GM18520 (cell line): ENCODE results near the gene SKAP1.

Source experiments
- ATAC-seq: cut with Tn5 transposase; IDR thresholded peaks from one replicate; pipeline ENCODE4 v1.9.1; 2021; ENCODE audit not compliant: unreplicated experiment

SKAP1 gene

DNA sequence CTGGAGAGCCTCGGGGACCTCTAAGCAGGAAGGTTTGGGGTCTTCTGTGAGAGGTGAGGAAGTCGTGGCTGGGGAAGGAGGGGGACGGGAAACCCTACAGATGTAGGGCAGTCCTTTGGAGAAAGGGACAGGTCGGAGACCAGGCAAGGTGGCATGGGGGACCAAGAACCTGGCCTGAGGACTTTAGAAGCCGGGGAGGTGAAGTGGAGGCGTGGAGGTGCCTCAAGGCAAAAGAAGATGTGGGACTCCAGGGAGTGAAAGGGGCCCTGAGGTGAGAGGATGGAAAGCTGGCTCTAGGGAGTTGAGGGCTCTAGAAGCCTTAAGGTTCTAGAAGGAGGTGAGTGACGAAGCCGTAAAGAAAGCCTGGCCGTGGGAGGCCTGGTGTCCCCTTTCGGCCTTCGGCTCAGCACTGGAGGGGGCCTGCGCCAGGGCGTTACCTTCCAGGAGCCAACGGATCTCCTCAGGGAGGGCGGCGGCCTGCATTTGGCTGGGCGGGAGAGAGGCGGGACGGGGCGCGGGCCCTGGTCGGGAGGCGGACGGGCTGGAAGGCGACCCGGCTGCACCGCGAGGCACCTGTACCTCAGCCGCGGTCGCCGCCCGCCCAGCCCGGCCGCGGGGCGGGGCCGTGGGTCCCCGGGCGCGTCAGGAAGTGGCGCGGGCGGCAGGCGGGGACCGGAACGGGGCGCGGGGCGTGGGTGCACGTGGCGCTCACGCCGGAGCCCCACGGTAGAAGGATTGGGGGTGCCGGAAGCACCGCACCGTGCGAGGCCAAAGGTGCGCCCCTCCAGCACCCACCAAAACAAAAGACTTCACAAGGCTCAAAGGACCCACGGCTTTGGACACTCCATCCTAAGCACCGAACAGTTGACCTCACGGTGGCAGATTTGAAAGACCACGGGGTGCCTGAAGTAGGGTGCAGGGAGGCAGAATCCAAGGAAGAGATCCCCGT is at the start of gene SKAP1:
TSS of gene SKAP1 (minus strand) at position 577 of the 949 bp plus-strand sequence.
- ATAC-seq = peak; percentile 42

DNA sequence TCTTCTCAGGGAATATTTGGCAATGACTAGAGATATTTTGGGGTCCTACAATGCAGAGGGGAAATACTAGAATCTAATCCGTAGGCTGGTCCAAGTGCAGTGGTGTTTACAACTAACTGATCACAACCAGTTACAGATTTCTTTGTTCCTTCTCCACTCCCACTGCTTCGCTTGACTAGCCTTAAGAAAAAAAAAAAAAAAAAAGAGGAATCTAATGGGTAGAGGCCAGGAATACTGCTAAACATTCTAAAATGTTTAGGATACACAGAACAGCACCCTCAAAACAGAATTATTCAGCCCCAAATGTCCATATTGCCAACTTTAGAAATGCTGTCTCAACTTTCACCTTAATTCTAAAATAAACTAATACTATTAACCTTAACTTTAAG is 49.0 kb upstream of the SKAP1 start:
- no peak for ATAC-seq

DNA sequence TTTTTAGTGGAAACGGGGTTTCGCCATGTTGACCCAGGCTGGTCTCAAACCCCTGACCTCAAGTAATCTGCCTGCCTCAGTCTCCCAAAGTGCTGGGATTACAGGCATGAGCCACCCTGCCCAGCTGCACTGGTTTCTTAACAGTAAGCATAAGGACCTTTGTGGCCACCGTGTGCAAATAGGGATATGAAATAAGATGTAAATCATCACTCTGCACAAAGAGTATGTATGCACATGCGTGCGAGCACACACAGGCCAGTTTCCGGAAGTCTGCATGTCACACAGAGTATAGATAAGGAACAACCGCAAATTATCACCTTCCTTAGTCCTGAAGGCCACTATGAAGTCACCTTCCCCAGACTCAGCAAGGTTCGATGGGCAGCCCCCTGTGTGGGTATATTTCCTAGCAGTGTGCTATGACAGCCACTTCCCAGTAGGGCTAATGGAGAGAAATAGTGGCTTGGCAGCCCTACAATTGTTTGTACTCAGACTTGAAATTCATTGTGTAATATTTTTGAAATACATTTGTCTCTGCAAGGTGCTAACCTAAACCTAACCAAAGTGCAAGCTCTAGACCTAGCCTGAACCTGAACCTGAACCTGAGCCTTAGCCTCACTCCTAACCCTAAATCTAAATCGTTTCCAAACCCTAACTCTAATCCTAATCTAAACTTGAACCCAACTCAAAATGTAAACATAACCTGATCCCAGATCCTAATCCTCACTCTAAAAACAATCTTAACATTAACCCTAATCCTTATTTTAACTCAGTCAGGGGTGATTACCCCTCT is 48.4 kb upstream of the SKAP1 start:
- ATAC-seq = peak; percentile 85

DNA sequence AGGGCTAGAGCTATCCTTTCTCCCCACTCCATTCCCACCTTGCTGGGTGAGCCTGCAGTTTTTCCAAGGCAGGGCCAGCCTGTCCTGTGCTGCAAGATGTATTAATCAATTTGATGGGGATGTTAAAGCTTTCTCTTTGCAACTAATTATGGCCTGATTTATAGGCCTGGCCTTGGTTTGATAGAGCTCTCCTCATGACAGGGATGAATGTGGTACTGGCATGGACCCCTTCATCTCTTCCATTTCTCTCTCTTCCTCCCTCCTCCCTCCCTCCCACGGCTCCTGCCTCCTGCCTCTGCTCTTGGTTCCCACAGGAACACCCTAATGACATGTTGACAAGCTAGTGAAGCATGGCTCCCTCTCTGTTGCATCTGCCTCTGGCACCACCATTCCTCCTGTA is 47.2 kb upstream of the SKAP1 start:
- no peak for ATAC-seq

DNA sequence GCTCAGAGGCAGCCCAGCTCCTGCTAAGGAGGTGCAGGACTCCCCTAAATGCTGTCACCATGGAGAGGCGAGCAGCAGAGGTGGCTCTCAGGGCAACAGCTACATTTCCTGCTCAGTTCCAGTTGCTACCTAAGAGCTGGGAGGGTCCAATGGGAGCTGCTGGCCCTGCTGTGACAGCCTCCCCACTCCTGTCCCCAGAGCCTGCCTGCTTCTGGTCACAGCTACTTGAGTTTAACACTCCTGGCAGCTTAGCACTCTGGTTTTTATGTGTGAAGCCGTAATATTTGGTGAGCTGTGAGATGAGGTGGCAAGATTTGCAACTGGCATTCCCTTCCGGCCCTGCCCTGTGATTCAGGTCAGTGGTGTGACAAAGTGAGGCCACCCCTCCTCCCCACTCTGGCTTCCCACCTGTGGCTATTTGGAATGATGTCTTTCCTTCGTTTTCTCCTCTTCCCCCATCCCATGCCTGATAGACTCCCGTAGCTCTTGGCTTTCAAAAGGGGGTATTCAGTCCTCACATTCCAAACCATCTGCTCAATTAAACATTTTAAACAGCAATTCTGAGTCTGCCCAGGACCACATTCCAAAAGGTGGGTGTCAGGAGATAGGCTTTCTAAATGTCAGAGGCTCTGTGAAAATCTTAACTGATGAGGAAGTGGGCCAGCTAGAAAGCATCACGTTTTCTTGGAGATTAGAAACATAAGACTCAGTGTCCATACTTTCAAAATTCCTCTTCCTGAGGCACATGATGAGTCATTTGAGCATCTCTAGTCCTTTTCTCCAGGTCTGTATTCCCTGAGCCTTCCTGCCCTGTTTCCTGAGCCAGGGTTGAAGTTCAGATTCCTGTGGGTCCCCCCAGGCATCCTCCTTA is 42.6 kb upstream of the SKAP1 start:
- peak; percentile 56 for ATAC-seq

DNA sequence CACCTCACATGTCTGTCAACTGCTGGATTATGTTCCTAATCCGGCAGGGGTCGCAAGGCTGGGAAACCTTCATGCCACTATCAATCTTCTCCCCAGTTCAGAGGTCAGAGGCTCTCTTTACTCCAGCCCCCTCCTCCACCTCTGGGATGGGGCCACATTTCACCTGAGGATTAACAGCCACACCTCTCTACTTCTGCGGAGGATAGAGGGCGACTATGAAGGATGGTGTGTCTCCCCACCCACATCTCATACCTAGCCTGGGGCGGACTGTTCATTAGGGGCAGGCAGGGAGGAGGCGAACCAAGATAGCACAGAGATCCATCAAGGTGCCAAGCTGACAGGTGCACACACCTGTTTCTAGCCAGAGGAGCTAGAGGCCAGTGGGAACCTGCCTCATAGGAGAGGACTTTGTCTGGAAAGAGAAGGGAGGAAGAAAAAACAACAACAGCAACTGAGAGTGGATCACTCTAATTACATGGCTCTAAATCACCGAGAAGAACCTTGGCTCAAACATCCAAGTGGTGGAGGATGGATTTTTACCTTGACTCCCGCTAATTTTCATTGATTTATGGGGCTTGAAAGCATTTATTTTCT is 41.9 kb upstream of the SKAP1 start:
- ATAC-seq = no peak

DNA sequence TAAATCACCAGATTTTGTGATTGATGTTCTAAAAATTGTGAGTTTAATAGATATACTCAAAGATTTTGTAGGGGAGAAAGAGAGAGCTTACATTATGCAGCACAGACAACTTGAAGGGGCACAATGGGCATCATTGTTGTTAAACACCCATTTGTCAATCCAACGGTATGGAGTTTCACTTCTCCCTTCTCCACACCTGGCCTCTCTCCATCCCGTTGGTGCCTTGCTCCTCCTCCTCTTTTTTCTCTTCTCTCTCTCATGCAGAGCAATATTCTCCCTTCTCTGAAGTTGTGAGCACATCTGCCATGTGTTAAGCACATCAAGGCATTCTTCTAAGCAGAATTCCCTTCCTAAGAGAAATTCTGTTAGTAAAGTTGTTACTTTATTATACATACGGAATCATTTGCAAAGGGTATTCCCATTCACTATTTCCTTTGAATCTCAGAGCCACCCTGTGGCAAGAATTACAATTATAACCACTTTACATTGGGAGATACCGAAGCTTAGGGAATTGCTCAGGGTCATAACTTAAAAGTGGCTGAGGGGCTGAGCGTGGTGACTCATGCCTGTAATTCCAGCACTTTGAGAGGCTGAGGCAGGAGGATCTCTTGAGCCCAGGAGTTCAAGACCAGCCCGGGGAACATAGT is 40.5 kb upstream of the SKAP1 start:
- ATAC-seq = no peak

DNA sequence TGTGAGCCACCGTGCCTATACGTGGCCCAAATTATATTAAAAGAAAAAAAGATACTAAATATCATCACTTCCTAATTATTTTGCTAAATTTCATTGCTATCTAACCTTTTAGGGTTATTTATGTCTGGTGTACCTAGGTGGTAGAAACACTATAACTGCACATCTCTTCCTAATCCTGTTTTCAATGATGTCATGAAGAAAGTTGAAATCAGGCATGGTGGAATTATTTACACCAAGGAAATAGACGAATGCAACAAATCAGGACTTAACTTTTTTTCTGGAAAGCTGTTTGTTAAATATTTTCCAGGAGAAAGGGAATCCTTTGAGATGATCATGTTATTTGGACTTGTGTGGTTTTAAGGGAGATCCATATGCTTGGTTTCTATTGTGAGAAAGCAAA is 39.2 kb upstream of the SKAP1 start:
- ATAC-seq = no peak

DNA sequence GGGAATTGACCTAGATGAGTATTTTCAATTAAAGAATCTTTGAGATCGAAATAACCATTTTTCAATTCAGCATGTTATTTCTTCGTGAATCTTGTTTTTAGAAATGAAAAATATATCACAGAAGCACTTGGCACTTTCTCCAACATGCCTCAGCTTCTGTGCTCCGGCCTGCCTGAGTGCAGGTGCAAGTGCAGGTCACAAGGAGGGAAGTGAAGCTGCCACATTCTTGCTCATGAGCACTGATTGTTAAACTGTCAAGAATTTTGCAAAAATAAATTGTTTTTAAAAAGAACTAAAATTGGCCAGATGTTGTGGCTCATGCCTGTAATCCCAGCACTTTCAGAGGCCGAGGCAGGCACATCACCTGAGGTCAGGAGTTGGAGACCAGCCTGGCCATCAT is 38.3 kb upstream of the SKAP1 start:
- ATAC-seq = no peak

DNA sequence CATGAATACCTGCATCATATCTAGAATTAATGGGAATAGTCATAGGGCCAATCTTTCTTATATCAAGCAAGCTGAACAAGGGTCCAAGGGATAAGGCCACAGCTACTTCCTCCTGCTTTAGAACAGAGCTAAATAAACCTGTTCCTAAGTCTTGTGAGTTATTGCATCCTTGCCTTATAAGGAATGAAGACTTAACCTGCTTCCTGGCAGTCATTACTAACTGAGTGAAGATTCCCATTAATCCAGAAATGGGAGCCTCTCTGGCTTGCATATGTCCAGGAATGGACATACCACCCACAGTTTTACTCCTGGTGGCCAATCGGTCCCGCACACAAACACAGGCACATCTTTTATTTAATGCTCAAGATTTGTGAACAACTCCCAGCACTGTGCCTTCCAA is 35.9 kb upstream of the SKAP1 start:
- no peak for ATAC-seq

DNA sequence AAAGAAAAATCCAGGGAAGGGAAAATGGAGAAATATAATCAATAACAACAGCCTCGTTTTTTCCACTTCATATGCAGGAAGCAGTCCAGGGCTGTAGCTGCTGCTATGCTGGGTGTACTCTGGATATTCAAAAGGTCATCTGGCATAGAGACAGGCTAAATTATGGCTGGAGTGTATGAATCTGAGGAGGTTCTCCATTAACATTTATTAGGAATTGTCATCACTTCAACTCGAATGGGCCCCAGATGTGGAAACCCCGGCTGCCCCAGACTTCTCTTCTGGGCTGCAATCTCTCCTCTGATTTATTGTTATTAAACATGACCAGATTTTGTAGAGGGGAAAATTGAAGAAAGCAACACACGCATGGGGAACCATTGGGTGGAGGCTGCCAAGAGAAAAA is 33.5 kb upstream of the SKAP1 start:
- ATAC-seq = no peak

DNA sequence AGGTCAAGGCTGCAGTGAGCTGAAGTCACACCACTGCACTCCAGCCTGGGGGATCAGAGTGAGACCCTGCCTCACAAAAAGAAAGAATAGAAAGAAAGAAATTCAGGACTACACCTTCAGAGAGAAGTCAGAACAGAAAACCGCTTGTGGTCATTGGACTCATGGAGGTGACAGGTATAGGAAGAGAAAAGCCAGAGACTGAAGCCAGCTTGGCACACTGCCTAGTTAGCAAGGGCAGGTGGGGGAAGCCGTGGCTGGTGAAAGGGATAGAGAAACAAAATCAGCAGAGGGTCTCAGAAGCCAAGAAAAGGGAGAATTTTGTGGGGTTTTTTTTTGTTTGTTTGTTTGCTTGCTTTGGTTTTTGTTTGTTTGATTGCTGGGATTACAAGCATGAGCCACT is 32.9 kb upstream of the SKAP1 start:
- no peak for ATAC-seq

DNA sequence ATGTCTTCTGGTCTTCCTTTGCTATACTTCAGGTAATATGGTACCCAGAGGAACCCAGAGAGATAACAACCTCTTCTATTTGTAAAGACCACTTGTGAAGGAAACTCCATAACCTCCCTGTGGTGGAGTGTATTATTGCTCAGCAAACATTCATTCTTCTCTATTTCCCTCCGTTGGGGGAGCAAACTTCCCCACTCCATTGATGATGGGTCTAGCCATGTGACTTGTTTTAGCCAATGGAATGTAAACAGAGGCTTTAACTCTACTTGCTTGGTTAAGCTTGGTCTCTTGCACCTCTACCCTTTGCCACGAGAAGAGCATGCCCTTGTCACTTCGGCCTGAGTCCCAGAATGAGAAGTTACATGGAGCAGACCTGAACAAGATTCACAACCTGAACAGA is 30.0 kb upstream of the SKAP1 start:
- no peak for ATAC-seq

DNA sequence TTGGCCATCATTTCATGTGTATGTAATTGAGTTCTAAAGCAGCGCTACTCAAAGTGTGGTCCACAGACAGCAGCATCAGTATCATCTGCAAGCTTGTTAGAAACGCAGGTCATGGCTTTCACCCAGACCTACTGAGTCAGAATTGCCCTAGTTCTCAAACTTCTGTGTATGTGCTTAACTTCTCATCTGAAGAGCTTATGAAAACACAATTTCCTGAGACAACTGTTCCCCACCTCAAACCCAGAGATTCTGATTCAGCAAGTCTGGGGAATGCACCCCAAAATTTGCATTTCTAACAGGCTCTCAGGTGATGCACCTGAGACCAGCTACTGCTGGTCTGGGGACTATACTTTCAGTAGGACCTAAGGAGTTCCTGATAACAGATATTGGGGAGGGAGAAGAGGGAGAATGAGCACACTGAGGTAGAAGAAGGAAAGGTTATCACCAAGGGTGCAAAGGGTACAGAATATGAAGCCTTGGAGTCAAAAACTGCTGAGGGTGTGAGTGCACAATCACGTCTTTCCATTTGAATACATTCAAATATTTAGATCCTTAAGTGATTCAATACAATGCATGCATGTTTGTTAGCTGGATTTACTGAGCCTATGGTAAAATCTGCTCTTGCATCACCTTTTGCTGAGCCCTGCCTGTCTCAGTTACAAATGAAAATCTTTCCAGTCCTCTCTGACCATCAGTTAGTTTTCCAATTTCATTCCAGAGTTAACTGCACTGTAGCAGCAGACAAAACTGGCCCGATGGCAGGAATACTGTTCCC is 29.2 kb upstream of the SKAP1 start:
- peak; percentile 33 for ATAC-seq

DNA sequence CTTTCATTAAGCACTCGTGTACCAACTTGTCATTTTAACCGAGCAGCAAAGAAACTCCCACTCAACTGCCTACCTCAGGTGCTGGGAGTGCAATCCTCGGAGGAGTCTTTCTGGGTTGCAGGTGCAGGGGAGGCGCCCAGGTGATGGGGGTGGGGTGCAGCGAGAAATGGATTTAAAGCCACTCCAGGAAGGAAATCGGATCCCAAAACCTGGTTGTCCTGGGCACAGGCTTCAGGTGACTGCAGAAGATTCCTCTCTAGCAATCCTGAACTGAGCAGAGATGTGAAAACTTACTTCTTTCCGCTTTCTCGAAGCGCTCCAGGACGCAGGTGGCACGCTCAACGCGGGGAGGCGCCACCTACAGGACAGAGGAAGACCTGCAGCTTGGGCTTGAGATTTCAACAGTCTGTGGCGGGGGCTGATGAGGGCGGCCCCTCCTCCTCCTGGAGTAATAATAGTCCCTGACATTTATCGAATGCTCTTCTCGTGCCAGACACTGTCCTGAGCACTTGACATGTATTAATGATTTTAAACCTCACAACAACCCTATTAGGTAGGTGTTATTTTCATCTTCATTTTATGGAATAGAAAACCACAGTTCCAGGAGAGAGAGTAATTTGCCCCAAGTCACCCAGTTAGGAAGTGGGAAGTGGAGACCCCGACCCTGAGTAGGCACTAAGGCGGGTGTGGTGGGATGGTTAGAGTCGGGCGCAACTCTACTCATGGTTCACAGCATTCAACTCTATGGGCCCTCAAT is 27.2 kb upstream of the SKAP1 start:
- peak; percentile 53 for ATAC-seq

DNA sequence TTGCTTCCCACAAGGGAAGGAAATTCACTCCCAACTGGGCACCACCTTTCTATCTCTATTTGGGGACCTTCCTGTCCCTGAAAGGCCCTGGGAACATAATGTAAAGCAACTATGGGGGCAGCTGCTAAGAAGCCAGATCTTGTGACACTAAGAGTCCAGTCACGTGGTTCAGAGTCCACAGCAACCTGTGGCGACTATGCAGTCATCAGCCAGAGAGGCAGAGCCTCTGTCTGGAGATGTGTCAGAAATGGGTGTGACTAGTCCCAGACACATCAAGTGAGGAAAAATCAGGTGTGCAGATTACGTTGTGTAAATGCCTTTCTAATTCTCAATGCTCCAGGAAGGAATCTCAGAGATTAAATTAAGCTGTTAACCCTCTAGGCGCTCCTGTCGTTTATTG is 26.6 kb upstream of the SKAP1 start:
- ATAC-seq = no peak

DNA sequence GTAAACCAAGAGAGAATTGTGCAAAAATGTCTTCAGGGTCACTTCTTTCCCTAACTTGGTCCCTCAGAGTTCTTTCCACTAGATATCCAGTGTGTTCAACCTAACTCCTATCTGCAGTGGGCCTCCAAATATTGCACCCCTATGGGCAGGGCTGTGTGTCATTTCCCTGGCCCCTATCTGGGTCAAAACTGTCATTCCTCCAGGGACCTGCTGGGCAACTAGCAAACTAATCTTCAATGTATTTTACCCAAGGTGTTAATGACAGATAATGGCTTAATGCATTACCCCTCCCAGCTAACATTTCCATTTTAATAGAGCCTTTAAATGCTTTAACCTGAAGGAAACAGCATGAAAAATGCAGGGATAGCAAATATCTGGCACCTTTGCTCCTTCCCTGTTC is 25.8 kb upstream of the SKAP1 start:
- no peak for ATAC-seq

DNA sequence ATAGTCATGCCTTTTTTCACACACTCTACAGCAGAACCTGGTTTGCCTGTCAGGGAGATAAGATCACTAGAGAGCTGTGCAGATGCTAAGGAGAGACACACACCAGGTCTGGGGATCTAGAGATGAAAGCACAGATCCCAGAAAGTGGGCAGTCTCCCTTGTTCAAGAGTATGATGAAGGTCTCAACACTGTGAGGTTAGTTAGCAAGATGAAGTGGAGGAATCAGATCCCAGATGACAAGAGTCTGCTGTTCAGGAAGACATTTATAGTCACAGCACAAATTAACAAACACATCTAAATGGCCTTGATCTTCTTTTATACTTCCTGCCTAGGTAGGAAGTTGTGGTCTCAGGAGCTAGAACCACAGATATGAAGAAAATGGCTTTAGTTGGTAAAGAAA is 23.4 kb upstream of the SKAP1 start:
- ATAC-seq = no peak

DNA sequence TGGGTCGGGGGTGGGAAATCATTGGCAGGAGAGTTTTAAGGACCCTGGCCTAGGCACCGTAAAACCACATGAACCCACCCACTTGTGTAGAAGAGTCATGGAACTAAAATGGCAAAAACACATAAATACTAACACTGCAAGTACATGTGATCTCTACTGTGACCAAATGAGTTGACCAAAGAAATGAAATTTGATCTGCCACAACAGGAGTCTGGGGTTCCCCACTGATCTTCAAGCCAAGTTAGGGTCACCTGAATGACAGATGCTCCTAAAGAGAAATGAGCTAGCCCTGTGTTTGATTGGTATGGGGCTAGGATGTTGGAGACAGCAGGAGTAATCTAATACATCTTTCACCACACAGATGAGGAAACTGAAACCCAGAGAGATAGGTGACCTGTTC is 21.5 kb upstream of the SKAP1 start:
- no peak for ATAC-seq
